ENCODE results near the gene ETV7.

ETV7 gene

DNA sequence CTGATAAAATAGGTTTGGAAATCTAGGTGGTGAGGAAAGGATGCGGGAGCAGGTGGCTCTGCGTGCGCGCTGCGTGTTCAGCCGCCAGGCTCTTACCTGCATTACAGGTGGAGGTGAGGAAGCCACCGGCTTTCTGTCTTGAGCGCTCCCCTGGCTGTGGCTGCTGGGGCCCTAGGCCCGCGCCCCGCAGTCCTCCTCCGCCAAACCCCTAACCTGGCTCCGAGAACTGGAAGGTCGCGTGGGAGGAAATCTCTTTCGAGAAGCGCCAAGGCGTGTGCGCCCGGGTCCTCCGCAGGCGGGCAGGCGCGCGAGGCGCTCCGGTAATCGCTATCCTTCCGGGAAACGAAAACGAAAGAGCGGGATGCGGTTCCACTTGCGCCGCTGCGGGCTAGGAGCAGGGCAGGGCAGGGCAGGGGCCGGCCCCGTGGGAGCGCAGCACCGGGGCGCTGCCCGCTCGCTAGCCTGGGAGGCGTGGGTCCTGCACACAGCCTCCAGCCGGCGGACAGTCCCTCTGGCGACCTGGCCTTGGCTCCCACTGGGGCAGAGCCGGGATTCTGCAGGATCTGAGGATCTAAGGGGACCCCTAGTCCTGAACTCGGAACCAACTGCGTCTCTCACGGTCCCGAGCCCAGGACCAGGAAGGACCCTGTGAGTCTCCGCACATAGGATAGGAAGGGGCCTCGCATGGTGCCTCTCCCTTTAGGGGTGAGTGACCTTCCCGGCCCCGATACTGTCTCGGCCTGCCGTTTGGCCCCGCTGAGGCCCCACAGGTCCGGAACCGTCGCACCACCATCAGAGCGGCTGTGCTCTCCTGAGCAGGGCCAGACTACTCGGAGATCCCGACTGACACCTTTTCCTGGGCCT is at the start of gene ETV7:
Gene ETV7 (minus strand): TSS at position 230 of the 864 bp plus-strand sequence. CDS start 128 bp downstream, at position 102.
- peak within 1 kb of the TSS; percentile 16; the same call in 1 of the 2 replicates for H3K27ac ChIP-seq
- TF ChIP-seq ZFX (IDR thresholded peaks at IDR 0.05) (no peak), CTCF (conservative IDR thresholded peaks at IDR 0.05) (no peak)

GRCh38 chr6:36436466-36436865 is 49.0 kb upstream of the ETV7 start:
- no peak overlapping the region for H3K27ac ChIP-seq
- no peak for TF ChIP-seq CTCF (conservative IDR thresholded peaks at IDR 0.05)
- no peak for TF ChIP-seq ZFX (IDR thresholded peaks at IDR 0.05)

DNA sequence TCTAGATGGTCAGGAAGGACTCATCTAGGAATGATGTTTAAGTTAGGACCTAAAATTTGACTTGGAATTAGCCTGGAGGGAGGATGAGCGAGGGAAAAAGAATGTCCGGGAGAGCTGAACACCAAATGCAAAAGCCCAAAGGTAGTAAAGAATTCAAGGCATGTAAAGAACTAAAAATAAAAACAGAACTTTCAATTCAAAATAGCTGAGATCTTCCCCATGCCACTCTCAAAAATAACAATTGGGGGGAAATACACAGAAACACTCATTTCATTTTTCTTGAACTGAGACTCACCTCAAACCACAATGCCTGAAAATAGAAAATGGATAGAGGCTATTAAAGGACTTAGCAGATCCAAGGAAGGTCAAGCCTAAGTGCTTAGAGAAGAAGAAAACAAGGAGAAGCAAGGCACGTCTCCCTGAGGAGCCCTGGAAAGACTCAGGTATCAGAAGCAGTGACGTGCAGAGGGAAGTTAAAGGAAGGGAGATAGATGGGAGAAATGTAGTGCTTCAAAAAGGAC is 44.7 kb upstream of the ETV7 start:
- TF ChIP-seq ZFX (IDR thresholded peaks at IDR 0.05) (no peak), CTCF (conservative IDR thresholded peaks at IDR 0.05) (no peak)
- no peak overlapping the region for H3K27ac ChIP-seq

GRCh38 chr6:36431197-36431596 is 43.7 kb upstream of the ETV7 start:
- no peak overlapping the region for H3K27ac ChIP-seq
- TF ChIP-seq ZFX (IDR thresholded peaks at IDR 0.05) (no peak), CTCF (conservative IDR thresholded peaks at IDR 0.05) (no peak)

- no peak overlapping the region for H3K27ac ChIP-seq
- TF ChIP-seq ZFX (IDR thresholded peaks at IDR 0.05) = no peak
- no peak for TF ChIP-seq CTCF (conservative IDR thresholded peaks at IDR 0.05)
These were observed 42.9 kb upstream of the ETV7 start for GRCh38 chr6:36430351-36430750.

DNA sequence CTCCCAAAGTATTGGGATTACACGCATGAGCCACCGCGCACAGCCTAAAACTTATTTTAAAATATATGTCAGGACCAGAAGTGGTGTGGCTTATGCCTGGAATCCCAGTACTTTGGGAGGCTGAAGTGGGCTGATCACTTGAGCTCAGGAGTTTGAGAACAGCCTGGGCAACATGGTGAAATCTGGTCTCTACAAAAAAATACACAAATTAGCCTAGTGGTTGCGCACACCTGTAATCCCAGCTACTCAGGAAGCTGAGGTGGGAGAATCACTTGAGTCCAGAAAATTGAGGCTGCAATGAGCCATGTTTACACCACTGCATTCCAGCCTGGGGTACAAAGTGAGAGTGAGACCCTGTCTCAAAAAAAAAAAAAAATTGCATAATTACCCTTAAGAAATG is 41.4 kb upstream of the ETV7 start:
- TF ChIP-seq CTCF (conservative IDR thresholded peaks at IDR 0.05) (peak; percentile 45), ZFX (IDR thresholded peaks at IDR 0.05) (no peak)
- H3K27ac ChIP-seq = no peak overlapping the region

GRCh38 chr6:36426622-36427021 is 39.2 kb upstream of the ETV7 start:
- TF ChIP-seq ZFX (IDR thresholded peaks at IDR 0.05) (no peak), CTCF (conservative IDR thresholded peaks at IDR 0.05) (no peak)
- H3K27ac ChIP-seq = no peak overlapping the region

Data from C4-2B (cell line).